ENCODE measurements around the gene MFN1. TPM values are rescaled to one million over a fixed set of nuclear protein-coding genes. Genes with fewer than 3 reads are reported as not detected.

Gene MFN1
- total RNA-seq, 6 experiments from 2014 or later: 12.2 to 24.6 (median 20.3) TPM

- Histone ChIP-seq H3K27me3 (no peaks in the 10 kb centered on the region), H3K36me3 (no peaks in the 10 kb centered on the region), H3K4me3 (no peak overlapping the region), H3K27ac (no peak overlapping the region), H3K9me3 (no peaks in the 10 kb centered on the region), H3K4me1 (no peaks in the 10 kb centered on the region)
- WGBS (ENCODE audit: insufficient coverage, low coverage, low lambda C conversion rate, missing lambda C conversion rate): 81% methylated on average over 6 of the region's 6 CpGs
- no peak for ATAC-seq
- intact Hi-C loops (cut with DNase I): no loop called here
- DNase-seq: no peak
- no peak for TF ChIP-seq POLR2A (IDR thresholded peaks at IDR 0.05)
- TF ChIP-seq CTCF (IDR thresholded peaks at IDR 0.05): no peak
Observed at GRCh38 chr3:179425075-179425474, 77.6 kb downstream of the MFN1 start.

- DNase-seq: no peak
- no peak for TF ChIP-seq CTCF (IDR thresholded peaks at IDR 0.05)
- no peak for TF ChIP-seq POLR2A (IDR thresholded peaks at IDR 0.05)
- no peaks in the 10 kb centered on the region for H3K27me3 ChIP-seq
- H3K9me3 ChIP-seq: no peaks in the 10 kb centered on the region
- ATAC-seq: no peak
- H3K4me1 ChIP-seq: no peaks in the 10 kb centered on the region
- no peak overlapping the region for H3K4me3 ChIP-seq
- intact Hi-C loops (cut with DNase I): no loop called here
- H3K27ac ChIP-seq: no peak overlapping the region
- no peaks in the 10 kb centered on the region for H3K36me3 ChIP-seq
- WGBS (ENCODE audit: insufficient coverage, low coverage, low lambda C conversion rate, missing lambda C conversion rate): 68% methylated on average over 5 of the region's 8 CpGs
Observed at GRCh38 chr3:179428876-179429548, 81.5 kb downstream of the MFN1 start.

DNA sequence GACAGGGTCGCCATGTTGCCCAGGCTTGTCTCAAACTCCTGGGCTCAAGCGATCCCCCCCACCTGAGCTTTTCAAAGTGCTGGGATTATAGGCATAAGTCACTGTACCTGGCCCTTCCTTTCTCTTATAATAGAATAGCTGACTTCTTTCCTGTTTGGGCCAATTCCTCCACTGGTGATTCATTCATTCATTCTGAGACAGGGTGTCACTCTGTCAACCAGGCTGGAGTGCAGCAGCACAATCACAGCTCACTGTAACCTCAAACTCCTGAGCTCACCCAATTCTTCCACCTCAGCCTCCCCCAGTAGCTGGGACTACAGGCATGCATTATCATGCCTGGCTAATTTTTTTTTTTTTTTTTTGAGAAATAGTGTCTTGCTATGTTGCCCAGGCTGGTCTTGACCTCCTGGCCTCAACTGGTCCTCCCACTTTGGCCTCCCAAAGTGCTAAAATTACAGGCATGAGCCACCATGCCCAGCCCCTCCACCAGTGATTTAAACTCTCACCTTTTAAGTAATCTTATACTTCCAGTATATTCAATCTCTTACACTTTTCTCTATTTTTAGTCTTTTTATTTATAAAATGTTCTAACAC lies 82.9 kb downstream of the MFN1 start:
- Histone ChIP-seq H3K9me3 (no peaks in the 10 kb centered on the region), H3K36me3 (no peaks in the 10 kb centered on the region), H3K4me3 (no peak overlapping the region), H3K27ac (no peak overlapping the region), H3K27me3 (no peaks in the 10 kb centered on the region), H3K4me1 (no peaks in the 10 kb centered on the region)
- TF ChIP-seq CTCF (IDR thresholded peaks at IDR 0.05) (no peak), POLR2A (IDR thresholded peaks at IDR 0.05) (no peak)
- ATAC-seq (no peak), DNase-seq (no peak)
- intact Hi-C loops (cut with DNase I): no loop called here
- WGBS (ENCODE audit: insufficient coverage, low coverage, low lambda C conversion rate, missing lambda C conversion rate): 79% methylated on average over 2 of the region's 2 CpGs

DNA sequence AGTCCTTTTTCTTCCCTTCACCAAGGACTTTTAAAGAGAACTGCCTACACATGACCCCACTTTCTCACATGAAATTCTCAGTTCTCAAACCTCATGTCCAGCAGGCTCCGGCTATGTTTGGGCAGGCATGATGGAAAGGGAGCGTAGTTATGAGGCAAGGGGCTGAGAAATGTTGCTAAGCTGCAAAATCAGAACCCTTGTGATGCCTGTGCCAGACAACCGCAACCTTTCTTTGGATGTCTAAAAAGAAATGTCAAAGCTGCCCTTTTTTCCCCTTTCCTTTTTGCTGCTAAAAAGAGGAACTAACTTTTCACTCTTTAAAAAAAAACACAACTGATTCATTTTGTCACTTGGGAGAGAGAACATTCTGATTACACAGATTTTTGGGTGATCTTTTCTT lies 84.5 kb downstream of the MFN1 start:
- intact Hi-C loops (cut with DNase I): no loop called here
- TF ChIP-seq CTCF (IDR thresholded peaks at IDR 0.05): no peak
- TF ChIP-seq POLR2A (IDR thresholded peaks at IDR 0.05): no peak
- no peak overlapping the region for H3K4me3 ChIP-seq
- WGBS (ENCODE audit: insufficient coverage, low coverage, low lambda C conversion rate, missing lambda C conversion rate): 71% methylated on average over 3 of the region's 3 CpGs
- no peaks in the 10 kb centered on the region for H3K4me1 ChIP-seq
- ATAC-seq (peak in 3 of 4 donors; percentile 35 to 56 (median 46)), DNase-seq (no peak)
- H3K9me3 ChIP-seq: no peaks in the 10 kb centered on the region
- no peak overlapping the region for H3K27ac ChIP-seq
- no peaks in the 10 kb centered on the region for H3K27me3 ChIP-seq
- no peaks in the 10 kb centered on the region for H3K36me3 ChIP-seq

All from right lobe of liver (tissue), 6 donors.